Measurements from ENCODE around the gene MASP1.

The MASP1 gene

DNA sequence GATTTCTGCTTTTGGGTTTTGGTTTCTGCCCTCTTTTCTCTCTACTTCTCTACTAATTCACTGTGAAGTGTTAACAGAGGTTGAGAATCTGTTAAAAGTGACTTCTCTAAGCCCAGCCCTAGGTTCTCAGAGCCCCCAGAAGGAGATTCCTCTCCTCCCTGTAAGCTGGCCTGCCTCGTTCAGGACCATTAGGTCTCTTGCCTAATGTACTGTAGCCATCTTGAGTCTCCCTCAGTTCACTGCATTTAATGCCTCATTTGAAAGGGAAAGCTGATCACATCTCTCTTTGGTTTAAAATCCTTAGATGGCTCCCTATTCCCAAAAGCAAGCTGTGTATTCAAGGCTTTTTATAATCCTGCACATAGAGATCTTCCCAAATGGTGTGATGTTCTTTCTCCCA lies 77.9 kb downstream of the MASP1 start:
- TF ChIP-seq, protein P1, sequence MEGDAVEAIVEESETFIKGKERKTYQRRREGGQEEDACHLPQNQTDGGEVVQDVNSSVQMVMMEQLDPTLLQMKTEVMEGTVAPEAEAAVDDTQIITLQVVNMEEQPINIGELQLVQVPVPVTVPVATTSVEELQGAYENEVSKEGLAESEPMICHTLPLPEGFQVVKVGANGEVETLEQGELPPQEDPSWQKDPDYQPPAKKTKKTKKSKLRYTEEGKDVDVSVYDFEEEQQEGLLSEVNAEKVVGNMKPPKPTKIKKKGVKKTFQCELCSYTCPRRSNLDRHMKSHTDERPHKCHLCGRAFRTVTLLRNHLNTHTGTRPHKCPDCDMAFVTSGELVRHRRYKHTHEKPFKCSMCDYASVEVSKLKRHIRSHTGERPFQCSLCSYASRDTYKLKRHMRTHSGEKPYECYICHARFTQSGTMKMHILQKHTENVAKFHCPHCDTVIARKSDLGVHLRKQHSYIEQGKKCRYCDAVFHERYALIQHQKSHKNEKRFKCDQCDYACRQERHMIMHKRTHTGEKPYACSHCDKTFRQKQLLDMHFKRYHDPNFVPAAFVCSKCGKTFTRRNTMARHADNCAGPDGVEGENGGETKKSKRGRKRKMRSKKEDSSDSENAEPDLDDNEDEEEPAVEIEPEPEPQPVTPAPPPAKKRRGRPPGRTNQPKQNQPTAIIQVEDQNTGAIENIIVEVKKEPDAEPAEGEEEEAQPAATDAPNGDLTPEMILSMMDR (IDR thresholded peaks at IDR 0.05; ENCODE audit: unreplicated experiment in 3 of 3) = no peak
- H3K4me3 Mint-ChIP-seq = no peak overlapping the region
- peaks cover 4% of the 10 kb centered on the region for H3K9me3 Mint-ChIP-seq
- H3K4me1 Mint-ChIP-seq = peaks cover 19% of the 10 kb centered on the region
- H3K36me3 Mint-ChIP-seq (ENCODE audit: low read depth) = no peaks in the 10 kb centered on the region
- no peak overlapping the region for H3K27ac Mint-ChIP-seq
- peaks cover 8% of the 10 kb centered on the region for H3K27me3 Mint-ChIP-seq (ENCODE audit: low read depth)

DNA sequence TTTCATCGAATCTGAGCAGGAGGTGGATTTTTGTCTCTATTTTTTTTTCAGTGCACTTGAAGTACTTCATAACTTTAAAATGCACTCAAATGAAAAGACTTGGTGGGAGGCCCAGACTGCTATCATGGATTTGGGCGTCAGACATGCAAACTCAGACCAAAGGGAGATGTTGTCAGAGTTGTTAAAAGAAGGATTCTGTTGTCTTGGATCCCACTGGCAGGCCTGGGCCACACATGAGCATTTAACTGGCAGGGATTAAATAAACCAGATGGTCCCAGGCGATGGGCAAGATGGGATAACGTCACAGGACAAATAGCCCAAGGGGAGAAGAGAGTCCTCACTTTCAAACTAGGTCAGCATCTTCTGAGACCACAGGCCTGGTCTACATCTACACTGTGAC lies 78.8 kb downstream of the MASP1 start:
- H3K4me3 Mint-ChIP-seq = no peak overlapping the region
- H3K27ac Mint-ChIP-seq = peak overlapping the region in 1 of 3 experiments; percentile 50
- H3K9me3 Mint-ChIP-seq = peaks cover 8% of the 10 kb centered on the region

DNA sequence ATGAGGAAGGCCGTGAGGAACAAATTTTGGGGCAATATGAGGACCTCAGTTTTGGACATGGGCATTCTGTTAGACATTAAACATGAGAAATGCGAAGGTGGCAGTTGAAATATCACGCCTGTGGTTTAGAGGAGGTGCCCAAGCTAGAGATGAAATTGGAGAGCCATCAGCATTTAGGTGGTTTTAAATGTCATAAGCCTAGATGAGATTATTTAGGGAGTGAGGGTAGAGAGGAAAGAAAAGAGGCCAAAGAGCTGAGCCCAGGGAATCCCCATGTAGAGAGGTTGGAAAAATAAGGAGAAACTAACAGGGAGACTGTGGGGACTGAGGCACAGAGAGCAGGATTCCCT lies 79.4 kb downstream of the MASP1 start:
- peaks cover 24% of the 10 kb centered on the region for H3K4me1 Mint-ChIP-seq
- H3K27ac Mint-ChIP-seq = peak overlapping the region in 1 of 3 experiments; percentile 50
- H3K4me3 Mint-ChIP-seq = no peak overlapping the region
- H3K36me3 Mint-ChIP-seq (ENCODE audit: low read depth) = no peaks in the 10 kb centered on the region
- TF ChIP-seq, protein P1 (IDR thresholded peaks at IDR 0.05; ENCODE audit: unreplicated experiment in 3 of 3) = no peak
- peaks cover 8% of the 10 kb centered on the region for H3K27me3 Mint-ChIP-seq (ENCODE audit: low read depth)
- peaks cover 10% of the 10 kb centered on the region for H3K9me3 Mint-ChIP-seq

More for the DNA sequence above, 78.8 kb downstream of the MASP1 start:
- TF ChIP-seq, protein P1 (IDR thresholded peaks at IDR 0.05; ENCODE audit: unreplicated experiment in 3 of 3) = no peak
- peaks cover 8% of the 10 kb centered on the region for H3K27me3 Mint-ChIP-seq (ENCODE audit: low read depth)
- peaks cover 21% of the 10 kb centered on the region for H3K4me1 Mint-ChIP-seq
- H3K36me3 Mint-ChIP-seq (ENCODE audit: low read depth) = no peaks in the 10 kb centered on the region

DNA sequence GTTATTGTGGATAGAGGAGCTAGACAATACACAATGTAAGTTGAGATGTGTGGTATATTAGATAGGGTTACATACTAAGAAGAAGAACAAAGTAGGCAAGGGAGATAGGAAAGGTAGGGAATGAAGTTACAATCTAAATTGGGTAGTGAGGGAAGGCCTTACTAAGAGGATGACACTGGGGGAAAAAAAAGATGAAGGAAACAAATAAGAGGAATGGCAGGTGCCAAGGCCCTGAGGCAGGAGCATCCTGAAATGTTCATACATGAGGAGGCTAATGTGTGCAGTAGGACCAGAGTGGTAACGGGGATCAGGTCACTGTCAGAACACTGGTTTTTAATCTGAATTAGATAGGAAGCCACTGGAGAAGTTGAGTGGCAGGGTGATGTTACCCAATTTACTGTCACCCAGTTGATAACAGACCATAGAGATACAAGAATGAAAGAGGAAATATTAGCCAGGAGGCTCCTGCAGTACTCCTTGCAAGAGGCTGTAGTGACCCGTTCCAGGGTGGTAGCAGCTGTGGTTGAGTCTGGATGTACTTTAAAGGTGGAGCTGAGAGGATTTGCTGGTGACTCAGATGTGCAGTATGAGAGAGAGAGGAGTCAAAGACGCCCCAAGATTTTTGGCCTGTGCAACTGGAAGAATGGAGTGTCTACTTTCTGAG lies 79.9 kb downstream of the MASP1 start:
- Mint-ChIP-seq H3K36me3 (ENCODE audit: low read depth) (no peaks in the 10 kb centered on the region), H3K27me3 (ENCODE audit: low read depth) (peaks cover 8% of the 10 kb centered on the region), H3K9me3 (peaks cover 10% of the 10 kb centered on the region), H3K27ac (no peak overlapping the region), H3K4me1 (peaks cover 24% of the 10 kb centered on the region), H3K4me3 (no peak overlapping the region)
- TF ChIP-seq, protein P1 (IDR thresholded peaks at IDR 0.05; ENCODE audit: unreplicated experiment in 3 of 3) = no peak

DNA sequence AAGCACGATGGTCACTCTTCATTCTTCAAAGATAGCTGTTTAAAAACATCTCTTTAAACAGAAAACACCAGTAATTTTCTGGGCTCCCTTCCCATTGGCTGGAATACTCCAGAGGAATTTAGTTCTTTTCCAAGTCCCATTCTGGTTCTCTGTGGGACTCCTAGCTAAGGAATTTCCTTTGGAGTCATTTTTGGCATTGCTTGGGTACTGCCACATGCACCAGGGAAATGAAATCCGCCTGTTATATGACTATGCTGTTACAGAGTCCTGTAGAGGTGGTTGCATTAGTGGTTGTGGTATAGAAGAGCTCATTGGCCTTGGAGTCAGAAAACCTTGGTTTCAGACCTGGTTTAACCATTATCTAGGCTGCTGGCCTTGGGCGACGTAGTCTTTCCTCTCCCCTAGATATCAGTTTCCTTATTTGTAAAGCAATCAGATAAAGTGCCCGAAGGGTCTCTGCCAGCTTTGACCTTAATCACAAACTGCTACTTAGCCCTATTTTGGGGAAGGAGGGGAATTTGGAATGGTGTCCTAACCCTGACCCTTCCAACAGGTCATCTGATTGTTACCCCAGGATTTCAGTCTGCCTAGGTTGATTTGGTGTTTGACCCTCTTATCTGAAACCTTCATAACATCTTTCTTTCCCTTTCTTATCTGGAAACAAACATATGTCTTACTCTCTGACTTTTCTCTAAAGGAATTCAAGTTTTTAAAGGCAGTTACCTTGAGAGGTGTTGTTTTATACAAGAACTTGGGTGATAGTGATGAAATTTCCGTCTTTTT lies 80.8 kb downstream of the MASP1 start:
- no peaks in the 10 kb centered on the region for H3K36me3 Mint-ChIP-seq (ENCODE audit: low read depth)
- peak overlapping the region in 1 of 3 experiments; percentile 7 for H3K4me3 Mint-ChIP-seq
- peaks cover 8% of the 10 kb centered on the region for H3K27me3 Mint-ChIP-seq (ENCODE audit: low read depth)
- TF ChIP-seq, protein P1 (IDR thresholded peaks at IDR 0.05; ENCODE audit: unreplicated experiment in 3 of 3) = no peak
- H3K9me3 Mint-ChIP-seq = peaks cover 10% of the 10 kb centered on the region
- H3K4me1 Mint-ChIP-seq = peaks cover 24% of the 10 kb centered on the region
- H3K27ac Mint-ChIP-seq = peak overlapping the region in 1 of 3 experiments; percentile 50
